Transverse colon (tissue), 4 donors: ENCODE results near the gene CEP135.

Source experiments
- CTCF ChIP-seq, 5 experiments: fragments of 200-600 bp in 3 of 5; fragments of 450-650 bp in 2 of 5; sonication (generic) in 3 of 5; IDR thresholded peaks; 1 replicate in 2 of 5; 2 replicates in 3 of 5; pipeline ENCODE4 v1.5.1; 2016 to 2017; ENCODE audit warnings: antibody characterized with exemption in 5 of 5, inconsistent platforms in 3 of 5, mild to moderate bottlenecking in 2 of 5, moderate library complexity in 1 of 5
- EP300 ChIP-seq: sonication (generic); formaldehyde crosslinking; IDR thresholded peaks from one replicate; pipeline ENCODE4 v1.6.1; 2017; ENCODE audit warnings: antibody characterized with exemption, low read depth
- POLR2A ChIP-seq: fragments of 450-650 bp; IDR thresholded peaks from one replicate; pipeline ENCODE4 v1.6.1; 2016; ENCODE audit warnings: antibody characterized with exemption, mild to moderate bottlenecking, moderate library complexity
- POLR2AphosphoS5 ChIP-seq, 3 donors: sonication (generic); formaldehyde crosslinking; IDR thresholded peaks; one replicate each; pipeline ENCODE4 v1.6.1; 2016; ENCODE audit warnings: antibody characterized with exemption in 3 of 3

GRCh38 chr4:55902677-55903076 is 46.1 kb upstream of the CEP135 start:
- TF ChIP-seq CTCF (IDR thresholded peaks at IDR 0.05) (no peak), POLR2A (no peak), POLR2AphosphoS5 (IDR thresholded peaks at IDR 0.05) (no peak), EP300 (no peak)
